Uterus (tissue), 2 donors: ENCODE results near the gene ARSG.

ENCODE experiments used
- CTCF ChIP-seq, 4 experiments: fragments of 200-600 bp in 2 of 4; fragments of 450-650 bp in 2 of 4; sonication (generic) in 2 of 4; IDR thresholded peaks; one replicate each; pipeline ENCODE4 v1.5.1; 2016 to 2019; ENCODE audit warnings: antibody characterized with exemption in 4 of 4, mild to moderate bottlenecking in 2 of 4, moderate library complexity in 1 of 4
- POLR2A ChIP-seq, 2 donors: fragments of 450-650 bp; IDR thresholded peaks; one replicate each; pipeline ENCODE4 v1.6.1; 2016; ENCODE audit warnings: antibody characterized with exemption in 2 of 2, mild to moderate bottlenecking in 1 of 2, moderate library complexity in 1 of 2

DNA sequence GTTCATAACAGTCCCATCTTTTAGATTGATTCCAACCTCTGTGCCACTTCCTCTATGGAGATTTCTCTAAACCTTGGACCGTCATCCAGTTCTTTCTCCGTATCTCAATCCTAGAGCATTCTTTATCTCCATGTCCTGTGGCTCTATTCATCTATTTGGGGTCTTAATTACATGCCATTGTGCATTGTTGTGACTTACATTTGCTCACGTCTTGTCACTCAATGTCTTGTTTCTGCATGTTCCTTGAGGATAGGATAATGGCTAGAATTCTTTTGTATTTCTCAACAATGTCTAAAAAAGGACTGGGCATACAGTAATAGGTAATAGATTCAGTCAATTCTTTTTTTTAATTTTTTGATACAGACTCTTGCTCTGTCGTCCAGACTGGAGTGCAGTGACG is 50.2 kb downstream of the ARSG start:
- TF ChIP-seq POLR2A (IDR thresholded peaks at IDR 0.05), result no peak
- TF ChIP-seq CTCF (IDR thresholded peaks at IDR 0.05), result no peak
